ENCODE data around the gene ATOH1.

Gene ATOH1

DNA sequence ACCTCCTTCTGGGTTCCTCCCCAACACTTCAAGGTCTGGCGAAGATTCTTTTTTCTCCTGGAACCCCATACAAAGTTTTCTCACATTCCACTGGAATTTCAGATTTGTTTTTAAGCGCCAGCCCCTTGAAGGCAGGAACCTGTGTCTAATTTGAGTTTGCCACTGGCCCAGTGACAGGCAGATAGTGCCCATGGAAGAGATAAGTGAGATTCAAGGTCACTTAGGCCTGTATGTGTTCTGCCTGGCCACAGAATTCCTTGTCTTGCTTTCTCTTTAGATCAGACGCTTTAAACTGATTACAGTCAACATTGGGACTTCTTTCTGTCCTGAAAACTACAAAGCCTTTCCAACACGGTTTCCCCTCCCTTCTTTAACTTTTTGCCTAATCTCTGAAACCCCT is 11.2 kb downstream of the ATOH1 start:
- H3K4me3 ChIP-seq = no peak overlapping the region
- no peak for DNase-seq (ENCODE audit: low spot score)

GRCh38 chr4:93841803-93842345 is 13.3 kb downstream of the ATOH1 start:
- H3K4me3 ChIP-seq = no peak overlapping the region
- no peak overlapping the region for H3K27ac ChIP-seq
- TF ChIP-seq CTCF (IDR thresholded peaks at IDR 0.05) = no peak
- no peak for DNase-seq (ENCODE audit: low spot score)

More for the DNA sequence above, 11.2 kb downstream of the ATOH1 start:
- no peak for TF ChIP-seq CTCF (IDR thresholded peaks at IDR 0.05)
- no peak overlapping the region for H3K27ac ChIP-seq

DNA sequence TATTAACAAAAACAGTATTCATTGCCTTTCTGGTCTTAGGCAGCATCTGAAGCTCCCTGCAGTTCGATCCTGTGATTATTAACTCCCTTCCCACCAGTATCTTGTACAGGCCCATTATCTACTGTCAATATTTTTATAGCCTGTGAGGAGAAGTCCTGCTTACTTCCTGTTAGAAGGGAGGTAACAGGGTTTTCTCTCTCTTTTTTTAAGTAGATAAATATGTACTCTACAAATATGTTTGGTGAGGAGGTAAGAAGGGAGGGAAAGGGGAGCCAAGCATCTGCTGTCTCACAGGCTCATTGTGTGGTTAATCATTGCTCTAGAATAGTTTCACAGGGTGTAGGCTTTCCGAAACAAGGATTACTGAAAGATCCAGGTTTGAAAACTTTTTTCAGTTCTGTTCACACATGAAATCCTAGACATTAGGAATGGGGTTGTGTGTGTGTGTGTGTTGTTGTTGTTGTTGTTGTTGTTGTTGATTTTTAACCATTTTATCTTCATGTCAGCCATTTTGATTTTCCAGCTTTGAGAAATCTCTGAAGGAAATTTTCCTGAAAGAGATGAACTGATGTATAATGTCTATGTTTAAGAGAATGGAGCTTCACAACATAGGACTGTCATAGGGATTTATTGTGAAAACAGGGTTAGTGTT is 14.2 kb downstream of the ATOH1 start:
- no peak overlapping the region for H3K27ac ChIP-seq

GRCh38 chr4:93843772-93844171 is 15.2 kb downstream of the ATOH1 start:
- Histone ChIP-seq H3K27ac (no peak overlapping the region), H3K4me3 (no peak overlapping the region)
- no peak for TF ChIP-seq CTCF (IDR thresholded peaks at IDR 0.05)
- no peak for DNase-seq (ENCODE audit: low spot score)

More for the DNA sequence above, 14.2 kb downstream of the ATOH1 start:
- no peak for DNase-seq (ENCODE audit: low spot score)
- no peak for TF ChIP-seq CTCF (IDR thresholded peaks at IDR 0.05)
- no peak overlapping the region for H3K4me3 ChIP-seq

- Histone ChIP-seq H3K27ac (no peak overlapping the region), H3K4me3 (no peak overlapping the region)
- no peak for TF ChIP-seq CTCF (IDR thresholded peaks at IDR 0.05)
- no peak for DNase-seq (ENCODE audit: low spot score)
These were observed 24.1 kb downstream of the ATOH1 start for GRCh38 chr4:93852680-93853079.

- no peak overlapping the region for H3K4me3 ChIP-seq
- DNase-seq (ENCODE audit: low spot score) = no peak
- H3K27ac ChIP-seq = no peak overlapping the region
- no peak for TF ChIP-seq CTCF (IDR thresholded peaks at IDR 0.05)
These were observed 27.4 kb downstream of the ATOH1 start for GRCh38 chr4:93855926-93856325.

GRCh38 chr4:93865650-93866049 is 37.1 kb downstream of the ATOH1 start:
- no peak overlapping the region for H3K4me3 ChIP-seq
- no peak for TF ChIP-seq CTCF (IDR thresholded peaks at IDR 0.05)
- H3K27ac ChIP-seq = no peak overlapping the region
- DNase-seq (ENCODE audit: low spot score) = no peak

Data from coronary artery (tissue), 2 donors.